GM21529 (cell line): ENCODE data around the gene OR5A2.
"Not testable (repeated sequence)": the region's sequence is repeated elsewhere in the genome, so short reads cannot be mapped to it uniquely, and the experiment has no call there.

Source experiments
- ATAC-seq: cut with Tn5 transposase; IDR thresholded peaks from one replicate; pipeline ENCODE4 v1.9.1; 2021; ENCODE audit not compliant: unreplicated experiment

The OR5A2 gene, protein sequence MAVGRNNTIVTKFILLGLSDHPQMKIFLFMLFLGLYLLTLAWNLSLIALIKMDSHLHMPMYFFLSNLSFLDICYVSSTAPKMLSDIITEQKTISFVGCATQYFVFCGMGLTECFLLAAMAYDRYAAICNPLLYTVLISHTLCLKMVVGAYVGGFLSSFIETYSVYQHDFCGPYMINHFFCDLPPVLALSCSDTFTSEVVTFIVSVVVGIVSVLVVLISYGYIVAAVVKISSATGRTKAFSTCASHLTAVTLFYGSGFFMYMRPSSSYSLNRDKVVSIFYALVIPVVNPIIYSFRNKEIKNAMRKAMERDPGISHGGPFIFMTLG

DNA sequence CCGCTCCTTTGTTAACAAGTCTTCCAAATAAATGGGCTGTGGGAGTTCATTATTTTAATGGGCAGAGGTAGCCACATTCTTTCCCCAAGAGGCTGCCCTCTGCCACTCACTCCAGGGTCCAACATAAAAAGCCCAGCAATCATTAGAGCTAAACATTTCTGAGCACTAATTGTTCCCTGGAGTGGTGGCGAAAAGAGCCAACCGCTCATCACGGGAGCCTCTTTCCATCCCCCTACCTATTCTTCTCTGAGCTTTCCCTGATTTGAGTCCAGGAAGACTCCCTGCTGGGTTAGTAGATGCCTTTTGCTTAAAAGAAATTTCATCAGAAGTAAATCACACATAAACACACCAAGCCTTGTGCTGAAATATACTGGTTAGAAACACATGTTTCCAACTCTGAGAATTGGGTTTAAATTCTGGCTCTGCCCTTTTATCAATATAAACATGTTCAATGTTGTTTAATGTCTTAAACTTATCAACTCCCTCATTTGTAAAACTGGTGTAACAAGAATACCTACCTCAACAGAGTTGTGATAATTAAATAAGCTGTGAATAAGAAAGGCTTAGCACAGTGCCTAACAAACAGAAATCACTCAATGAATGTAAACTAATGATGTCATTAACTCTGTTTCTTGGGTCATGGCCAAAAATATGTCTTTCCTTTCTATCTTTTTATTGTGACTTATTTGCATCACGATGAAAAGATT lies at the start of gene OR5A2:
OR5A2 (minus strand) TSS at position 53 of the 707 bp plus-strand sequence. CDS start 3,460 bp downstream, outside the sequence.
- ATAC-seq: no peak

DNA sequence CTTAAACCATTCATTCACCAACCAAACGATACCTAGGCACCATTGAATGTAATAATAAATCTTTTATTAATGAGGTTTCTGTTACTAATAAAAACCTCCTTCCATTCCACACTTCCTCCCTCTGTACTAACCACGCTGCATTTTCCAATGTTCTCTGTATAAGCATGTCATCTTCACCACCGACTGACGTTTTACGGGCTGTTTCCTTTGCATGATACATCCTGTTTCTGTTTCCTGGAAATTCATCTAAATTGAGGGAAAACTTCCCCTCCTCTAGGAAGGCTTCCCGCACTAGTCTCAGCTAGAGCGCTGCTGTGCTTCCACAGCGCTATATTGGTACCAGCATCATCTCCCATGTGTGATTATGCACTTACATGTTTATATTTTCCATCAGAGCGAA lies 49.0 kb upstream of the OR5A2 start:
- no peak for ATAC-seq

GRCh38 chr11:59473015-59473414 lies 46.8 kb upstream of the OR5A2 start, which contains the start of gene OR4D10:
Gene OR4D10 (plus strand): TSS chr11:59473315. CDS start chr11:59477430, 4,115 bp downstream.
- no peak for ATAC-seq

DNA sequence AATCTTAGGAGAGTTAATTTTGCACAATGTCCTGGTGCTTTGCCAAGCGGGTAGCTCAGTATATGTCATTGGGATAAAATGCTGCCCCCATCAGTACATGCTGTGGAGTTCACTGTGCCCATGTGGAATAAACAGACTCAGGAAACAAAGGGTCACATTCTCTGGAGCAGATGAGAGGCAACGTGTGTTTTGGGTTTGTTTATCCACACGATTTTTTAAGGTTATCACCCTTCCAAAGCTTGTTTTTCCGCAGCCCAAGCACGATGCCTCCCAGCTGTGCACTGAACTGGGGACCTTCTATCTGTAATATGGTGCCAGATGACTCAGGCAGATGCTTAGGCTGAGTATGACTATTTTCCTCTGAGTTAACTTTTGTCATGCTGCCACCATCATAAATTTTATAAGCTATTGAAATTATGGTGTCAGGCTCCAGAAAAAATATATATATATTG lies 37.0 kb upstream of the OR5A2 start:
- no peak for ATAC-seq

DNA sequence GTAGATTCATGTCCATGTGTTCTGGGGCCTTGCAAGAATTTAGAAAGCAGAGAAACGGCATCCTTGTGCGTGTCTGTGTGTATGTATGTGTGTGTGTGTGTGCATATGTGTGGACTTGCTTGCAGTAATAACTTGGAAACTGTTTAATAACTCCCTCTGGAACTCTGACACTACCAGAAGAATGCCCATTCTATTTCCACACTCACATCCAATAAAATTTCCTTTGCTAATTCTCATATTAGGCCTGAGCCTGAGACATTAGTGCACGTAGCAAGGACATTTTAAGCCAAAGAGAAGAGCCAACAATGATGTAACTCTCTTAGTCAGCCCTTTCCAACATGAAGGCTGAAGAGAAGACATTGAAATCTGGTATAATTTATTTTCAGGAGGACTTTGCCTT lies 33.7 kb upstream of the OR5A2 start:
- ATAC-seq: no peak

DNA sequence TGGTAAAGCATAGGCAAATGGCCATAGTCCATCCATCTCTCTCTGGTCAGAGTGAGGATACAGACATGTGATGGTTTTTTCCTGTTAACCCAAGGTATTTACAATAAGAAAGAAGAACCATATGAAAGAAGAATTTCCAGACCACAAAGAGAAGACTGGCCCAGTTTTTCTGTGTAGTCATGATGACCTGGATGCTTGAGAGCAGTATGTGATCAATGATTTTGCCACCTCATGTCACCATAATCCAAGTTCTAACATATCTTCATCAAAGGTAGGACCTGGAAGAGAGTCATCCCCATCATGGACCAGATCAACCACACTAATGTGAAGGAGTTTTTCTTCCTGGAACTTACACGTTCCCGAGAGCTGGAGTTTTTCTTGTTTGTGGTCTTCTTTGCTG lies 30.4 kb upstream of the OR5A2 start, which contains the start of gene OR4D6:
OR4D6 (plus strand) TSS at position 301 of the 400 bp plus-strand sequence; CDS start at position 301, 0 bp downstream.
- ATAC-seq: no peak

DNA sequence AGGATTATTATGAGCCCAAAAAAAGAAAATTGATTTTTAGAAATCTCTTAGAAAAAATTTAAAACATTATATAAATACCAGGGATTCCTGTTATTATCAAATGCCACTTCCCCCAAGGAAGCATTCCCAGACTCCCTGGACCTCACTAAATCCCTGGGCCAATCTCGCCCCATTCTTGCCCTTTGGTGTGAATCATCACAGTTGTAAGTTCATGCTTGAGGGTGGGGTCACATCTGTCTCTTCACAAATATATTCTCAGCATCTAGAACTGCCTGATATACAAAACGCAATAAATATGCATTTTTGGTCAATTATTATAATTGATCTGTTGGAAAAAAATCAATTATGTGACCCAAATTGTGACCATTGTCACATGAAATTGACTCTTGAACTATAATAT lies 22.3 kb upstream of the OR5A2 start:
- ATAC-seq: no peak

GRCh38 chr11:59445624-59446023 lies 19.4 kb upstream of the OR5A2 start:
- not testable (repeated sequence) for ATAC-seq

GRCh38 chr11:59437770-59438169 lies 11.6 kb upstream of the OR5A2 start:
- ATAC-seq: no peak

DNA sequence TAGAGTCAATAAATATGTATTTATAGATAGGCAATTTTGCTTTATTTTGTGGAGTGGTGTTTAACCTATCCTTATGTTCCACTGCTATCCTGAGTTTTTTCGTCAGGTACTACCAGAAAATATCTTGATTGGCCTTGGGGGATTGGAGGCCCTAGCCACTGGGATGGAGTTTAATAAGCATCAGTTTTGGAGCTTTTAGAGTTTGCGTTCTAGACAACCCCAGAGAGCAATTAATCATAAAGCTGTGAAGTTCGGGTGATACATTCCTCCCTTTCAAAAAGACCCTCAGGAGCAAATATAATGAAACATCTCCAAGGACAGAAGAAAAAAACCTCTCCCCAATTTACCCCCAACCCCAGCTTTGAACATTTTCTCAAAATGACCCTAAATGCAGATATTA lies 10.0 kb upstream of the OR5A2 start, which contains the start of gene OR5A1:
OR5A1 (plus strand) TSS at position 301 of the 400 bp plus-strand sequence. CDS start 6,700 bp downstream, outside the sequence.
- no peak for ATAC-seq

GRCh38 chr11:59429924-59430516 lies 3.8 kb upstream of the OR5A2 start:
- ATAC-seq: no peak

DNA sequence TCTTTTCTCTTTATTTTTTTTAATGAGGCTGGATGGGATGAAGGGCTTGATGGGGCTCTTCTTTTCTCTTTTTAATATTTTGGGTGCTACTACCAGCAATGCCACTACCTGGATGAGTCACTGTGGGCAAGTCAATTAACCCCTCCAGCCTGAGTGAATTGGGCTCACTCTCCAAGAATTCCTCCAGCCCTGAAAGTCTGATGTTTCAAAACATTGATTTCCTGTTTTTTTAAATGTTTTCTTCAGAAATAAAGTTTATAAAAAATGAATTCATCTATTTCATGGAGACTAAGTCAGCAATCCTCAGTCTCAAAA lies 812 bp upstream of the OR5A2 start:
- ATAC-seq: no peak

GRCh38 chr11:59425131-59425530 lies 1.1 kb downstream of the OR5A2 start:
- ATAC-seq: no peak

DNA sequence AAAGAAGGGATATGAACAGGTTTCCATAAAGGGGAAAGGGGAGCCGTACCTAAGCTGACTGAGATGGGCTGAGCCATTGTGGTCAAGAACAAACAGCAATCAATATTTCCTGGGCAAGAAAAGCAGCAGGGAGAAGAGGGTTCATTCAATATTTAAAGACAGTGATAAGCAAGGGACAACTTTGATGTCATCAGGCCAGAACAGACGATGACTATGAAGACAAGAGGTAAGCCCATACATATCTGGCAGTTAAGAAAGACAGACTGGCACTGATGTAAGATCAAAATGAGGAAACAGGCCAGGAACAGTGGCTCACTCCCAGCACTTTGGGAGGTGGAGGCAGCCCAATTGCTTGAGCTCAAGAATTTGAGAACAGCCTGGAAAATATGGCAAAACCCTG lies 2.4 kb downstream of the OR5A2 start:
- no peak for ATAC-seq

- no peak for ATAC-seq
These were observed 8.1 kb downstream of the OR5A2 start for GRCh38 chr11:59418156-59418555.

DNA sequence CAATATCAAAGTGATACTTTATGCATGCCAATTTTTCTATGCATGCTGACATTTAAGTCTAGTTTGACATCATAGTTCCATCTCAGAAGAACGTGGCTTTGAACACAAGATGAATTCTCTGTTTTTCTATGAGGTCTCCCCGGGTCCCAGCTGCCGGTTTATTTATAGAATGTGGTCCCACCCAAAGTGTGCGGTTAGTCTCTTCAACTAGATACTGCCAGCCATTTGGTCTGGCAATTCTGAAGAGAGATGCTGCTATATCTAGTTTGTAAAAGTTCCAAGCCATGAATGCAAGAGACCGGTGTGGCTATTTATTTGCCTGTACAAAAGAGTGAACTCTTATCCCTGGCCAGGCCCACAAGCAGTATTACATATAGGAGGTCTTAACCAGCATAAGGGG lies 9.2 kb downstream of the OR5A2 start:
- ATAC-seq: no peak

DNA sequence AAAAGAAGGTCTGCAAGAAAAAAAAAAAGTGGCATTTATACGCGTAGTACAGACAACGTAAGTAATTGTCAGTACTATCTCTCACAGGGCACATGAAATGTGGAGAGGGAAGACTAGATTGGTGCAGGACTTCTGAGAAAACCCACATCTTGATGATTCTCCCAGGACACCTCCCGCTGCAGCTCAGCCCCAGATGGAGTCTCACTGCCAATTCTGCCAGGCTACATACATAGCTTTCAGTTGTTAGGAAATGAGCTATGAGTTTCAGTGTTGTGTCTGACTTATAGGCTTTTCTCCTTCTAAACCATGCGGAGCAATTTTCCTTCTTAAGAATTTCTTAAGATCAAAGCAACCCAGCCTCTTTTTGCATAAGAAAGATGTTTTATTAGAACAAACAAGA lies 9.6 kb downstream of the OR5A2 start:
- no peak for ATAC-seq

GRCh38 chr11:59415111-59415510 lies 11.1 kb downstream of the OR5A2 start:
- no peak for ATAC-seq

- ATAC-seq: no peak
These were observed 12.6 kb downstream of the OR5A2 start for GRCh38 chr11:59413646-59414045.

DNA sequence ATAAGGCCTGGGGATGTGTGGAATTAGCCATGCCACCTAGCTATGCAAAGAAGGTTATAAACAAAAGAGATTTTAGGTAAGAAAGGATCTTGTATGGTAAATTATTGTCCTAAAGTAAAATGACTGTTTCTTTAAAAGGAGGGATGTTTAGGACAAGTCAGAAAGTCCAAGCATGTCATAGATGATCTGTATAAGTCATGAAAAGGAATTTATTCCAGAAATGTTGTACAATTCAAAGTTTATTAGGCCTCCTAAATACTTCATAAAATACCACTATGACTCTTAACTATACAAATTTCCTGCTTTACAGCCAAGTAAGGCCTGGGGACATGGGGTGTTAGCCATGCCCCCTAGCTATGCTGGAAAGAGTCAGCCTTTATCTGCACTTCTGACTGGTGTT lies 22.7 kb downstream of the OR5A2 start:
- ATAC-seq: no peak

DNA sequence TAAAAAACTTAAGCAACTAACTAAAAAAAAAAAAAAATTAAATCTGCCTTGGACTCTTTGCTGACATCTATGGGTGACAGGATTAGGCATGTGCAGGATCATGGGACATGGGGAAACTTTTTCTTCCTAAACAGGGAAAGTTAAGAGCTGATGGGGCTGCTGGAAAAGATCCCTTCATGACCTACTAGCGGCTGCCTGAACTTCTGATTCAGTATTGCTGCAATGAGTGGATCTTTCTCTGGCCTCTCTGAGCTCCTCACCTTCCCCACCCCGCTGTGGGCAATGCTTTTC lies 25.0 kb downstream of the OR5A2 start:
- ATAC-seq: no peak
